Keratinocyte (primary cell): ENCODE results near the gene ACAD10. TPM values are rescaled to one million over a fixed set of nuclear protein-coding genes. Genes with fewer than 3 reads are reported as not detected.
A peak's percentile ranks its signal among the peaks of the same experiment; 100 is the strongest.

Experiments
- DNase-seq: peaks from one replicate; pipeline ENCODE4 v3.0.0-alpha.2; 2011; ENCODE audit warnings: low read depth, missing footprints, low spot score
- FAIRE-seq: peaks from 2 replicates; lab custom pipeline; 2011; peaks lifted over from hg19 to GRCh38; lab: Jason Lieb, UNC
- H2AFZ ChIP-seq: 2 replicates; pipeline ENCODE4 v1.6.0; 2012; ENCODE audit warnings: low read length, control low read depth, inconsistent platforms; ENCODE audit not compliant: control insufficient read depth
- H3K27ac ChIP-seq: 2 replicates; pipeline ENCODE4 v1.5.1; 2011; ENCODE audit warnings: low read length; ENCODE audit not compliant: control insufficient read depth, insufficient read depth
- H3K27me3 ChIP-seq: 3 replicates; pipeline ENCODE4 v1.6.0; 2011; ENCODE audit warnings: low read length; ENCODE audit not compliant: control insufficient read depth, insufficient read depth; ENCODE audit errors: extremely low read depth
- H3K36me3 ChIP-seq, 2 experiments: 2 replicates in 1 of 2; 3 replicates in 1 of 2; pipeline ENCODE4 v1.5.1; 2011; ENCODE audit warnings: low read length in 2 of 2, mild to moderate bottlenecking in 1 of 2; ENCODE audit not compliant: control insufficient read depth in 2 of 2, insufficient read depth in 2 of 2; ENCODE audit errors: extremely low read depth in 1 of 2
- H3K4me1 ChIP-seq: 3 replicates; pipeline ENCODE4 v1.5.1; 2011; ENCODE audit warnings: low read length; ENCODE audit not compliant: control insufficient read depth, insufficient read depth; ENCODE audit errors: extremely low read depth
- H3K4me2 ChIP-seq: 3 replicates; pipeline ENCODE4 v1.6.0; 2011; ENCODE audit warnings: low read depth, low read length; ENCODE audit not compliant: control insufficient read depth, insufficient read depth; ENCODE audit errors: extremely low read depth
- H3K4me3 ChIP-seq, 3 experiments: fragments of 200-600 bp in 1 of 3; sonication (generic) in 1 of 3; 2 replicates in 2 of 3; 3 replicates in 1 of 3; pipeline ENCODE4 v1.5.1; 2011 to 2016; ENCODE audit warnings: low read length in 3 of 3, mild to moderate bottlenecking in 3 of 3, control low read depth in 2 of 3, inconsistent platforms in 1 of 3, low read depth in 1 of 3, mixed read lengths in 1 of 3, mixed run types in 1 of 3, moderate library complexity in 1 of 3; ENCODE audit not compliant: control insufficient read depth in 2 of 3, insufficient read depth in 2 of 3; ENCODE audit errors: extremely low read depth in 1 of 3
- H3K79me2 ChIP-seq: 2 replicates; pipeline ENCODE4 v1.6.0; 2012; ENCODE audit warnings: low read length; ENCODE audit not compliant: control insufficient read depth, insufficient read depth
- H3K9ac ChIP-seq: 3 replicates; pipeline ENCODE4 v1.6.0; 2011; ENCODE audit warnings: low read length; ENCODE audit not compliant: control insufficient read depth, insufficient read depth; ENCODE audit errors: extremely low read depth
- H3K9me1 ChIP-seq: 3 replicates; pipeline ENCODE4 v1.6.0; 2011; ENCODE audit warnings: low read length; ENCODE audit not compliant: control insufficient read depth, insufficient read depth; ENCODE audit errors: extremely low read depth
- H3K9me3 ChIP-seq: 2 replicates; pipeline ENCODE4 v1.5.1; 2012; ENCODE audit warnings: low read depth, low read length; ENCODE audit not compliant: control insufficient read depth
- H4K20me1 ChIP-seq: 3 replicates; pipeline ENCODE4 v1.6.0; 2011; ENCODE audit warnings: low read length; ENCODE audit not compliant: control insufficient read depth, insufficient read depth; ENCODE audit errors: extremely low read depth
- EZH2 ChIP-seq: IDR thresholded peaks from one replicate; pipeline ENCODE4 v1.6.1; 2012; ENCODE audit warnings: inconsistent platforms, mild to moderate bottlenecking, low read length, moderate library complexity
- dilution Hi-C: fragments of 300-500 bp; cut with MboI; formaldehyde crosslinking; loops from one replicate; pipeline ENCODE4 v1.7.0; 2020; ENCODE audit warnings: low sequenced_read_pairs; ENCODE audit not compliant: extremely low pct_ligation_motif_present
- polyA plus RNA-seq, 5 experiments: library from polyadenylated mRNA; depleted of rRNA in 3 of 5; stranded (reverse) in 3 of 5; stranded (forward) in 1 of 5; unstranded in 1 of 5; fragments of >200 nt; gene quantifications; 1 replicate in 1 of 5; 2 replicates in 3 of 5; 3 replicates in 1 of 5; pipeline versions ENCODE4 v1.2.1 to v1.2.3, GENCODE V29; 2011 to 2012; ENCODE audit warnings: missing spikeins in 2 of 5, low read depth in 1 of 5, low replicate concordance in 1 of 5
- TF ChIP-seq, protein P1 (sequence below), 3 experiments: IDR thresholded peaks in 1 of 3; conservative IDR thresholded peaks in 1 of 3; optimal IDR thresholded peaks in 1 of 3; 2 replicates in 2 of 3; 3 replicates in 1 of 3; pipeline versions ENCODE3 to v1.5.1; 2011; ENCODE audit warnings: low read length in 3 of 3, mild to moderate bottlenecking in 3 of 3, moderate library complexity in 2 of 3, control low read depth in 1 of 3, inconsistent platforms in 1 of 3; ENCODE audit not compliant: insufficient read depth in 2 of 3; ENCODE audit errors: extremely low read depth in 1 of 3

ACAD10 gene
- polyA plus RNA-seq, 1 donor (not counting 4 experiments of a cell fraction or from before 2014, with no cell fraction given) = 13.2 TPM

- DNase-seq (no peak), FAIRE-seq (no peak)
- Histone ChIP-seq H3K4me2 (no peak overlapping the region), H3K27me3 (no peaks in the 10 kb centered on the region), H4K20me1 (no peaks in the 10 kb centered on the region), H3K27ac (no peak overlapping the region), H3K9me3 (no peaks in the 10 kb centered on the region), H3K4me1 (no peaks in the 10 kb centered on the region), H3K4me3 (no peak overlapping the region), H2AFZ (no peak overlapping the region), H3K9ac (no peak overlapping the region), H3K9me1 (no peaks in the 10 kb centered on the region), H3K36me3 (peaks cover 13 to 14% of the 10 kb centered on the region in 2 experiments), H3K79me2 (no peaks in the 10 kb centered on the region)
- dilution Hi-C loops = no loop called here
- TF ChIP-seq EZH2 = no peak
- TF ChIP-seq, protein P1, sequence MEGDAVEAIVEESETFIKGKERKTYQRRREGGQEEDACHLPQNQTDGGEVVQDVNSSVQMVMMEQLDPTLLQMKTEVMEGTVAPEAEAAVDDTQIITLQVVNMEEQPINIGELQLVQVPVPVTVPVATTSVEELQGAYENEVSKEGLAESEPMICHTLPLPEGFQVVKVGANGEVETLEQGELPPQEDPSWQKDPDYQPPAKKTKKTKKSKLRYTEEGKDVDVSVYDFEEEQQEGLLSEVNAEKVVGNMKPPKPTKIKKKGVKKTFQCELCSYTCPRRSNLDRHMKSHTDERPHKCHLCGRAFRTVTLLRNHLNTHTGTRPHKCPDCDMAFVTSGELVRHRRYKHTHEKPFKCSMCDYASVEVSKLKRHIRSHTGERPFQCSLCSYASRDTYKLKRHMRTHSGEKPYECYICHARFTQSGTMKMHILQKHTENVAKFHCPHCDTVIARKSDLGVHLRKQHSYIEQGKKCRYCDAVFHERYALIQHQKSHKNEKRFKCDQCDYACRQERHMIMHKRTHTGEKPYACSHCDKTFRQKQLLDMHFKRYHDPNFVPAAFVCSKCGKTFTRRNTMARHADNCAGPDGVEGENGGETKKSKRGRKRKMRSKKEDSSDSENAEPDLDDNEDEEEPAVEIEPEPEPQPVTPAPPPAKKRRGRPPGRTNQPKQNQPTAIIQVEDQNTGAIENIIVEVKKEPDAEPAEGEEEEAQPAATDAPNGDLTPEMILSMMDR (optimal IDR thresholded peaks at IDR 0.05 in 1 of 3, IDR thresholded peaks at IDR 0.05 in 1 of 3, conservative IDR thresholded peaks at IDR 0.05 in 1 of 3; ENCODE audit: extremely low read depth in 1 of 3, insufficient read depth in 2 of 3, low read length in 3 of 3) = no peak
These were observed 63.5 kb downstream of the ACAD10 start for GRCh38 chr12:111749391-111749790.

DNA sequence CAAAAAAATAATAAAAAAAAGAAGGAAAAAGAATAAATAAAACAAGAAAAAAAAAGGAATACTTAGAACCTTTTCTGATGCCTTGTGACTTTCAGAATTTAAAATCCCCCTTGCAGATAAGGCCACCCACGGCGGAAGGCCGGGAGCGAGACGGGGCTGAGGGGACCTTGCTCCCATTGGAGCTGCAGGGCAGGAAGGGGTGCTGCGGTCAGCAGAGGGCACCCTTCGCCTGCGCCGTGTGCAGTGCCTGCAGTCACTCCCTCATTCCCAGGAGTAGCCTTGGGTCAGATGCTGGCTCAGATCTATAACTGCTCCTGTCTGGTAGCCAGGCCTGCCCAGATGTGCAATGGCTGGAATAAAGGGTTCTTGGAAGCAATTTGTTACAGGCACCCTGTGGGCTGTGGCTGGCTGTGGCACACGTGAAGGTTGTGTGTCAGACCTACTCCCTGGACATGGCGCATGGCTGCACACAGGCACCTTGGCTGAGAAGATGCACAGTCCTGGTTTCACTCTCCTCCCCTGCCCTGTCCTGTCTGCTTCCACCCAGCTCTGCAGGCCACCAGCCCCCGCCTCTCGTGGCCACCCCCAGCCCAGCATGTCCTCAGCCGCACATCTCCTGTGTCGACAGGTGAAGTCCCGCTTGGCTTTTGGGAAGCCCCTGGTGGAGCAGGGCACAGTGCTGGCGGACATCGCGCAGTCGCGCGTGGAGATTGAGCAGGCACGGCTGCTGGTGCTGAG, 67.5 kb downstream of the ACAD10 start:
- no peaks in the 10 kb centered on the region for H4K20me1 ChIP-seq
- H3K27me3 ChIP-seq = no peaks in the 10 kb centered on the region
- no peak overlapping the region for H3K27ac ChIP-seq
- no peak overlapping the region for H3K4me3 ChIP-seq
- no peak overlapping the region for H3K4me2 ChIP-seq
- DNase-seq = no peak
- peaks cover under 1% of the 10 kb centered on the region for H3K9me1 ChIP-seq
- H2AFZ ChIP-seq = no peak overlapping the region
- FAIRE-seq = peak; percentile 29
- no peak overlapping the region for H3K9ac ChIP-seq
- H3K9me3 ChIP-seq = no peaks in the 10 kb centered on the region
- no peaks in the 10 kb centered on the region for H3K79me2 ChIP-seq
- no peak for TF ChIP-seq EZH2
- TF ChIP-seq, protein P1 (optimal IDR thresholded peaks at IDR 0.05 in 1 of 3, IDR thresholded peaks at IDR 0.05 in 1 of 3, conservative IDR thresholded peaks at IDR 0.05 in 1 of 3; ENCODE audit: extremely low read depth in 1 of 3, insufficient read depth in 2 of 3, low read length in 3 of 3) = peak; percentile 72 to 100 (median 75)
- peaks cover 9% of the 10 kb centered on the region for H3K4me1 ChIP-seq
- peaks cover 0 to 6% of the 10 kb centered on the region in 2 experiments for H3K36me3 ChIP-seq
- dilution Hi-C loops = no loop called here
